Fibroblast of mammary gland (primary cell): ENCODE data around the gene DKKL1.

Experiments
- DNase-seq: peaks from one replicate; pipeline ENCODE4 v3.0.0-alpha.2; 2010; ENCODE audit warnings: low read depth
- H3K4me3 ChIP-seq: 2 replicates; pipeline ENCODE4 v1.5.1; 2011; ENCODE audit warnings: low read depth, mild to moderate bottlenecking, low read length, moderate library complexity; ENCODE audit not compliant: control insufficient read depth
- CTCF ChIP-seq: conservative IDR thresholded peaks from 2 replicates; pipeline ENCODE4 v1.5.1; 2011; ENCODE audit warnings: low read depth, low read length, inconsistent platforms; ENCODE audit not compliant: control insufficient read depth, insufficient read depth

The DKKL1 gene

GRCh38 chr19:49356382-49356781 is 7.3 kb upstream of the DKKL1 start:
- no peak for TF ChIP-seq CTCF
- no peak for DNase-seq
- H3K4me3 ChIP-seq: no peak overlapping the region

GRCh38 chr19:49357186-49357585 is 6.5 kb upstream of the DKKL1 start:
- no peak for TF ChIP-seq CTCF
- H3K4me3 ChIP-seq: no peak overlapping the region
- no peak for DNase-seq

GRCh38 chr19:49359851-49360820 is 3.5 kb upstream of the DKKL1 start:
- no peak for DNase-seq
- no peak overlapping the region for H3K4me3 ChIP-seq
- TF ChIP-seq CTCF: no peak

GRCh38 chr19:49361438-49362047 is 2.1 kb upstream of the DKKL1 start:
- DNase-seq: peak; percentile 69
- TF ChIP-seq CTCF: no peak
- peak overlapping the region; percentile 80 for H3K4me3 ChIP-seq

GRCh38 chr19:49362048-49362928 is 1.4 kb upstream of the DKKL1 start, which contains the start of gene TEAD2:
Gene TEAD2, minus strand, starts transcription at chr19:49362416. Its CDS starts 2,341 bp downstream, at chr19:49360075.
- TF ChIP-seq CTCF: no peak
- peak; percentile 22 for DNase-seq
- H3K4me3 ChIP-seq: peak within 1 kb of the TSS; percentile 80

GRCh38 chr19:49362929-49363267 is 779 bp upstream of the DKKL1 start:
- TF ChIP-seq CTCF: no peak
- no peak for DNase-seq
- peak overlapping the region; percentile 80 for H3K4me3 ChIP-seq
